ENCODE results near the gene GPATCH8.
"Not testable (repeated sequence)": the region's sequence is repeated elsewhere in the genome, so short reads cannot be mapped to it uniquely, and the experiment has no call there.

The GPATCH8 gene

DNA sequence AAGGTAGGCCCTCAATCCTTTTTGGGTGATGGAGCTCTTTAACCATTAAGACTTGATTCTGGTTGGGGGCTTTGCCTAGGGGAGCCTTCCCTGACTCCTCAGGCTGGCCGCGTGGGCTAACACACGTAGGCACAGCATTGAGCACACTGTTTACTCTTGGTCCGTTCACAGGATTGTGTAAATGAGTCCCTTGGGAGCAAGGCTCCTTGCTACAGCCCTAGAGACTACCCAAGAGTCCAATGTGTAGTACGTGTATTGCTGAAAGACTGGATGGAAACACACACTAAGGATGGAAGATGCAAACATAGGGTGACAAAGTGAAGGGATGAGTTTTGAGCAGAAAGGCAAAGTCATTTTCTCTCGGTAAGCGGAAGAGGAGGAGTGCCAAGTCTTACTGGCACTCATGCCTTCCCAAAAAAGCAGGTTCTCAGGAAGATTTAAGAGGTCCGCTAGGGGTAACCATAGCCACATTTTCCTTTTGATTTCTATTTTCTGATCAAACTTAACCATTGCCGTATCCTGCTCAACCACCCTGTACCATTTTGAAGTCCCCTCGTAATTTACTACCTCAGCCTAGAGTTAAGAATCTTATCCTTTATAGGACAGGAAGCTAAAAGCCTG is 112.8 kb downstream of the GPATCH8 start:
- DNase-seq: no peak

DNA sequence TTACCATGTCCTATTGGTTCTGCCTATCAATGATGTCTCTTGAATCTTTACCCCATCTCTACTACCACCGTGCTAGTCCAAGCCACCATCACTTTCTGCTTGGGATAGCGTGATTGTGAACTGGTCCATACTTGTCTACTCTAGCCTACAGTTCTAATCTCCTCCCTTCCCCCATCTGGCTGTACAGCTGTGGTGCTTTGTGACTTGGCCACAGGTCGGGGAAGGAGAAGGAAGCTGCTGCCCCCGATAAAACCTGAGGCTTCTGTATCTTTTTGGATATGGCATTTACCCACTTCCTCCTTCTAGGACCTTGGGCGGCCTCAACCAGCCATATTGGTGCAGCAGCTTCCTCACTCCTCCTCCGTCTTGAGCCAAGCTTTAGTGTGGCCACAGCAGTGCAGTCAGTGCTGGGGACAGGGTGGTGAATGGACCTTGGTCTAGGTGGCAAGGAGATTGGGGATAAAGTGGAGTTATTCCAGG is 113.4 kb downstream of the GPATCH8 start:
- no peak for DNase-seq

DNA sequence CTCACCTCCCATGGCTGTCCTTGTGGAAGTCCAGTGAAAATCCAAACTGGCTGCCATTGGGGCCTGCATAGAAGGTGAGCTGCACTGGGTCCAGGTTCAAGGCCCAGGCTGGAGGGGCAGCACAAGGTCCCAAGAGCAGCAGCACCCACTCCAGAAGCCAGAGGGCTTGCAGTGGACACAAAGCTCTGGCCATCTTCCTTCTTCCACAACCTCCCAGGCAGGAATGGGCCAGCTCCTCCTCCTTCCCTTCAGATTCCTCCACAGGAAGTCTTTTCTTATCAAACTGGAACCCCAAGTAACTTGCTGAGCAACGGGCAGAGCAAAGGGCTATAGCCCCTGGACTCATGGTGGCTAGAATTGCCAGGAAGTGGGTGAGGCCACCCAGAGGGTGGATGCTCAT is 113.9 kb downstream of the GPATCH8 start, which contains the start of gene ITGA2B:
ITGA2B (minus strand) TSS at position 369 of the 400 bp plus-strand sequence; CDS start at position 193, 176 bp downstream.
- no peak for DNase-seq

DNA sequence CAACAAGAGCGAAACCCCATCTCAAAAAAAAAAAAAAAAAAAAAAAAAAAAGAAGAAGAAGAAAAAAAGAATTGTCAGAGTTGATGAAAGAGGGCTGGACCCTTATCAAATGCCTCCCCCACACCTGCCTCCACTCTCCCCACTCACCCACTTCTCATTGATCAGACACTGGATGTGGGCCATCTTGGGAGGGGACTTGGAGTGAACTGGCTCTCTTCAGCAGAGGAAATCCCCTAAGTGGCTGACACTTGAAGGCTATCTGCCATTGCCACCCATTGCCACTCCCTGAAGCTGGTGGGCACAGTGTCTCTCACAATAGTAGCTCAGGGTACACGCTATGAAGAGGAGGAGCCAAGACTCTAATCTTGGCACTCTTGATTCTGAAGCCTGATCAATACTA is 115.4 kb downstream of the GPATCH8 start:
- DNase-seq: no peak

DNA sequence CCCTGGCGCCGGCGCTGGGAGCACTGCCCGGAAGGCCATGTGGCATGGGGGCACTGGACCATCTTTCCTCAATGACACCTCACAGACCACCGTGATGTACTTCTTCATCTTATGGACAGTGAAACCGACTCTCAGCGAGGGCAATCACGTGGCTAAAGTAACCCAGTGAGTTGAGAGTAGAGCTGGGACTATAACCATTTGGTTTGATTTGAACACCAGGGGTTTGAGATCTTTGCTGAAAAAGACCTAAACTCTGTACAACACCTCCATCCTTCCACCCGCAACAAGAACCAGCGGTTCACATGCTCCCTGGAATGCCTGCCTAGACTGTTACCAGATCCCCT is 117.1 kb downstream of the GPATCH8 start:
- DNase-seq: no peak

DNA sequence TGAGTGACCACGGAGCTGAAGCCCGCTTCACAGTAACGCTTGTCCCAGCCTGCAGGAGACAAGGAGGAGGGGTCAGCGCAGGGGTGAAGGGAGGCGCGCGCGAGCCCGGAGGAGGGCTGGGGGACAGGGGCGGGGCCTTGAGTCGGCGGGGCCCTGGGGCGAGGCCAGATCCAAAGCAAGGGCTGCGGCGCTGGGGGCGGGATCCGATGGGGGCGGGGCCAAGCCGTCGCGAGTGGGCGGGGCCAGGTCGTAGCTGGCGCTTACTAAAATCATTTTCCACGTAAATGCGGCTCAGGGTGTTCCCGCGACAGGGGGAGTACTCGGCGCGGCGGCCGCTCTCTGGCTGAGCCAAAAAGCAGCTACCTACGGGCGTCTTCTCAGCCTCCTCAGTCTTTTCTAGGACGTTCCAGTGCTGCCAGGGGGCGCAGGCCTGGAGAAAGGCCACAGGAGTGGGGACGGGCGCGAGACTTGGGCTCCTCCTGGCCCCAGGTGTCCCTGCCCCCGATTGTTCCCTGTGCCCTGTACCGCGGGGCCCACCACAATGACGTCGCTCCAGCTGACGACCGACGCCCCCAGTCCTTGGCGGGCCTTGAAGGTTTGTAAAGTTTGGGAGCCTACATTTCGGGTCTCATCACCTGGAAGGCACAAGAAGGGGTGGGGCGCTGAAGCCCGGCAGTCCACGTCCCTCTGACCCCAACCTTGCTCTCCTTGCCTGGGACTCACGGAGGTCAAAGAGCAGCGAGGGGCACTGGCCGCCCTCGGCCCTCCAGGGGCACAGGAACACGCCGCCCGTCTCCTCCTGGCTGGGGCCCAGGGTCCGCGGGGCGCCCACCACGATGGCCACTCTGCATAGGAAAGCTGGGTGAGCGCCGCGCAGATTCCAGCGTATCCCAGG is 117.7 kb downstream of the GPATCH8 start:
- DNase-seq: peak; percentile 91

DNA sequence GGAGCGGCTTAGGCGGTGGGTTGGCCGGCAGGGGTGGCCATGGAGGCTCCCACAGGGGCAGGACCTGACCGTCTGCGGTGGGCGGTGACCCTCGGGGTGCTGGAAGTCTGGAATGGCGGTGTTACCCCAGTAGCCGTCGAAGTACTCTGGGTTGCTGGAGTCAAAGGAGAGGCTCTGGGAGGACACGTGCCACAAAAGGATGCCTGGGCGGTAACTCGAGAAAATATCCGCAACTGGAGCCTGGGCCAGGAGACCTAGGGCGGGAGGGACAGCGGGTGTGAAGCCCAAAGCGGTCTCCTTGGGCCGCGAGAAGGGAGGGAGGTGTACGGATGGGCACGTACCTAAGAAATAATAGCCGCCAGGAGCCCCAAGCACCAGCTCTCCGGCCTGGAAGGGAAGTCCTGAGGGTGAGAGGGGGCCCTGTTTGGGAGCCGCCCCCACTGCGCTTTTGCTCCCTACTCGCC is 118.4 kb downstream of the GPATCH8 start:
- DNase-seq: no peak

DNA sequence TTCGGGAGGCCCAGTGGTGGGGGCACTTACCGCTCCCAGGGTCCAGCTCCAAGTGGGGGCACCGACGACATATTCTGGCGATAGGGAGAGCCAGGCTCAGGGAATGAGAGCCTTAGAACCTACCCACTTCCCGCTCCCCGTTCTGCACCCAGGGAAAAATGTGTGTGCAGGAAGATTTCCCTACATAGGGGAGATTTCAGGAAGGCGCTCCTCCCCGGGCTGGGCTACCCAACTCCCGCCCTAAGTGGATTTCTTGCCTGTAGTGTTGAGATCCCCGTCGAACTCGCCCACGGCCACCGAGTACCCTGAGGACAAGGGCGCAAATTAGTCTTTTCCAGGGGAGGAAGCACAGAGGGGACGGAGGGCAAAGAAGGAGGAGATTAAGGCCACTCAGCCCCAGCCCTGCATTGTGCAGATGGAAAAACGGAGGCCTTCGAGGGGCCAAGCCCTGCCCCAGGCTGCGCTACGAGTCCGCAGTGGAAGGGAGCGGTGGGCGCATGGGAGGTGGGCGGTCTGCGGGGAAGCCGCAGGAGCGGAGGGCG is 118.9 kb downstream of the GPATCH8 start:
- no peak for DNase-seq

DNA sequence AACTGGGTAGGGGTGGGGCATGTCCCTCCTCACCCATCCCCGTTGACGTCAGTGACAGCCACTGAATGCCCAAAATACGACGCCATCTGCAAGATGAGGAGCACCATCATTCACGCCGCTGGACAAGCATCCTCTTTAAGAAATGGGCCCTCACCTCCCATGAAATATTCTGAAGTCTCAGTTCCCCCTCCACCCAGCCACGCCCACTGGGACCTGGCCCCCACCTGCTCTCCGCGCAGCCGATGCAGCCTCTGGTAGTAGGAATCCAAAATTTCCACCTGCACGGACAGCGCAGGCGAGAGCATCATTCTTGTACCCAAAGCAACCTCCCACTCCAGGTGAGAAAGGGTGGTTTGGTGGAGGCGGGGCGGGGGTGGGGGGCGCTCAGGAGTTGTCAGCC is 119.3 kb downstream of the GPATCH8 start:
- no peak for DNase-seq

DNA sequence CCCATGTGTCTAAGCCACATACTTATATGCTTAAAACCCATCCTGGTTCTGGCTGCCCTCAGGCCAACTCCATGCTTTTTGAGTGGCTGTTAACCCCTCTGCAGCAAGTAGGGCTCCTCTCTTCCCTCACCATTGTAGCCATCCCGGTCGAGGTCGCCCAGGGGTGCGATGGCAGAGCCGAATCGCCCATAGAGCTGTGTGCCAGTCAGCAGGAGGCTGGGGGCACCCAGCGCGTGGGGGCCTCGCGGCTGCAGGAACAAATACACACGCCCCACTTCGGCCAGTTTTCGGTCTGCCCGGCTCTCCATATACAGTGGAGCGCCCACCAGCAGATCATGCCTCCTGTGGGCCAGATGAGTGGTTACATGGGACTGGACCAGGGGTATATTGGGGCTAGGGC is 119.8 kb downstream of the GPATCH8 start:
- no peak for DNase-seq

DNA sequence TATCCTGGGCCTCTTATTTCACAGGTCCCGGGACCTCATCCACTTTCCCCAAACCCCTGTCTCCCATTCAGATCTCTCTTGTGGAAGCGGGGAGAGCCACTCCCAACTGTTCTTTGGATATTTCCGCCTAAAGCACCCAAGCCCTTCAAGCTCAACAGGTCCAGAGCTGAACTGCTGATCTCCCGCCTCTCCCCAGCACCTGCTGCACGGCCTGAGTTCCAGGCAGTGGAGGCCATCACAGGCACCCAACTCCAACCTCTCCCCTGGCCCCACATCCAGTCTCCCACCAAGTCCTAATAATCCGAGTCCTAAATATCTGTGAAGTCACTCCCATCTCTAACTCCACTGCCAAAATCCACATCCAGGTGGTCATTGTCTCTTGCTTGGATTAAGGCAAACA is 120.3 kb downstream of the GPATCH8 start:
- DNase-seq: no peak

DNA sequence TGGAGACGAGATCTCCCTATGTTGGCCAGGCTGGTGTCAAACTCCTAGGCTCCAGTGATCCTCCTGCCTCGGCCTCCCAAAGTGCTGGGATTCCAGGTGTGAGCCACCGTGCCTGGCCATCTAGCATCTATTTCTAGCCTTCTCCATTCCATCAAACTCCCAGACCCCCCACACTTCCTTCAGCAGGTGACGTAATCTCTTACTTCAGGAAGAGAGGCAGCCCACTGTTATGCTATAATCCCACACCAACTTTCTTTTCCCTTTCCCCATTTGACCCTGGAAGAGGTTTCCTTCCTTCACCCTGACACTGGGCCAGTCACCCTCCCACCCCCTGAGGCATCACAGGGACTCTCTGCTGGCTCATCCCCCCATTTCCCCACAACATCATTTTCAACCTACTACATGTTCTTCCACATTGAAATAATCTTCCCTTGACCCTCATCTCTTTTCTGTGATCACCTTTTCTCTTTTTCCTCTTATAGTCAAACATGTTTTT is 121.3 kb downstream of the GPATCH8 start:
- DNase-seq: no peak

DNA sequence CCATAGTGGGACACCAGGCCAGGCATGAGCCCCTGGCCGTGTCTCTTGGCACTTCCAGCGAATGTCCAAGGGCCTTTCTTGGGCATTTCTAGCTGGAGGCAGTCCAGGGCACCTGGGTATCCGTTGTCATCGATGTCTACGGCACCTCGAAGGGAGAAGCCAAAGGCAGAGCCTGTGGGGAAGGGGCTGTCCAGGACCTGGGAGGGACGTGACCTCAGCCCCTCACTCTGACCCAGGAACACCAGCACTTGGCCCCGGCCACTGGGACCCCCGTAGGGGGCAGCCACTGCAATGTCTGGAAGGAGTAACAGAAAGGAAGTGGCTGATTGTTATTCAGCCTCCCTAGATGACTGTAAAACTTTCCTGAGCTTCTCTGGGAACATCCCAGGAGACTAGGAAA is 122.4 kb downstream of the GPATCH8 start:
- DNase-seq: no peak

DNA sequence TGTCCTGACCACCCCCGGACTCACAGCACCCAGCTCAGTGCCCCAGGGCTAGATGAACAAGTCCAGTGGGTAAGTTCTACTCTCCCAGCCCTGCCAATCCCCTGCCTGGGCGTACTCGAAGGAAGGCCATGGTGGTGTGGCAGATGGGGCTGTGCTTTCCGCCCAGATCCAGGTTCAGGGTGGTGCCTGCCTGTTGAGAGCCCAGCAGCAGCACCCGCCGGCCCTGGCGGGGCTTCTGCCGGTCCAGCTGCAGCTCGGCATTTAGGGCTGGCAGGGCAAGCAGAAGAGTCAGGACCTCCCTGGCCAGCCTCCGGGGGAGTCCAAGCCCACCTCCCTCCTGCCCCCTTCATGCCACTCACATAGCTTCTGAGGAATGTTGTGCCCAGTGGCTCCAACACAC is 123.3 kb downstream of the GPATCH8 start:
- DNase-seq: no peak

DNA sequence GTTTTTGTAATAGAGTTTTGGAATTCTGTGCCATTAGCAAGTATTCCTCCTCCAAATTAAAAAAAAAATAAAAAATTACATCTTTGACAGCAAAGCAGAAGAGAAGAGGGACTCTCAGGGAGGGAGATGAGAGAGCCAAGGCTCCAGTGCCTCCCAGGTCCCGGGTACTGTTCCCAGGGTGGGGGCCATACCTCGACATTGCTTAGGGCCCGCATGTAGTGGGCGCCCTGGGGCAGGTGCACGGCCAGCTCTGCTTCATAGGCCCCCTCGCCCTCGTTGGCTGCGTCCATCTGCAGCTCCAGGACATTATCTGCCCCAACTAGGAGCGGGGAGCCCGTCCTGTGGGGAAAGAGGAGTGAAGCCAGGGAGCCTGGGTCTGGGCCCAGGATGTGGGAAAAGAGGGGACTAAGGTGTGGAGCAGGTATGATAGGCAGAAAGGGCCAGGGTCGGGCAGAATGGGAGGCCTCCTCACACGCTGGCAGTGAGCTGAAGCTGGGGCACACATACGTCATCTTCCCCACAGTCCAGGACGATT is 125.0 kb downstream of the GPATCH8 start:
- no peak for DNase-seq

DNA sequence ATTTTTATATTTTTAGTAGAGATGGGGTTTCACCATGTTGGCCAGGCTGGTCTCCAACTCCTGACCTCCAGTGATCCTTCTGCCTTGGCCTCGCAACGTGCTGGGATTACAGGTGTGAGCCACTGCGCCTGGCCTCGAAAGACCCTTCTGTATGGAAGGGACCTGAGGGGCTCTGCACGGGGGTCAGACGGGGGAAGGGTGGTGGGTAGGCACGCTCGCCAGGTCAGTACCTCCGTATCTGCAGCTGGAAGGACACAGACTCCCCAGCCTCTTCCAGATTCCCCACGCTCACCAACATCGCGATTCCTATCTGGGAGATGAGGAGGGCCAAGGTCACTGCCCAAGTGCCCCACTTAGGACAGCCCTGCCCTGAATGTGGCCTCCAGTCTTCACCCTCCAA is 126.4 kb downstream of the GPATCH8 start:
- DNase-seq: no peak

DNA sequence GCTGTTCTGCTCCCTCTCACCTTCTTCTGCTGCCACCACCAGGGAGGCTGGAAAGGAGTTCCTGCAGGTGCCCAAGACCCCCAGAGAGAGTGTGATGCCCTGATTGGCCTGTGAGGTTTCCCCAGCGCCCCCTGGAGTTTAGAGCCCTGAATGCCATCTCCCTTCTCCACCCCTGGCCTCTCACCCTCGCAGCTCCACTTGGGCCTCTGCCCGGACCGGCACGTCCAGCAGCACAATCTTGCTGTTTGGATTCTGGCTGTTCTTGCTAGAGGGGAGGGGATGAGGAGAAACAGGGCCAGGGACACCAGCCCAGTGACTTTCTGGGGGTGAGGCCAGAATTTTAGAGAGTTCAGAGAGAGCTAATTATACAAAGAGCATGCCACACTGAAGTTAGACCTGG is 127.1 kb downstream of the GPATCH8 start:
- no peak for DNase-seq

DNA sequence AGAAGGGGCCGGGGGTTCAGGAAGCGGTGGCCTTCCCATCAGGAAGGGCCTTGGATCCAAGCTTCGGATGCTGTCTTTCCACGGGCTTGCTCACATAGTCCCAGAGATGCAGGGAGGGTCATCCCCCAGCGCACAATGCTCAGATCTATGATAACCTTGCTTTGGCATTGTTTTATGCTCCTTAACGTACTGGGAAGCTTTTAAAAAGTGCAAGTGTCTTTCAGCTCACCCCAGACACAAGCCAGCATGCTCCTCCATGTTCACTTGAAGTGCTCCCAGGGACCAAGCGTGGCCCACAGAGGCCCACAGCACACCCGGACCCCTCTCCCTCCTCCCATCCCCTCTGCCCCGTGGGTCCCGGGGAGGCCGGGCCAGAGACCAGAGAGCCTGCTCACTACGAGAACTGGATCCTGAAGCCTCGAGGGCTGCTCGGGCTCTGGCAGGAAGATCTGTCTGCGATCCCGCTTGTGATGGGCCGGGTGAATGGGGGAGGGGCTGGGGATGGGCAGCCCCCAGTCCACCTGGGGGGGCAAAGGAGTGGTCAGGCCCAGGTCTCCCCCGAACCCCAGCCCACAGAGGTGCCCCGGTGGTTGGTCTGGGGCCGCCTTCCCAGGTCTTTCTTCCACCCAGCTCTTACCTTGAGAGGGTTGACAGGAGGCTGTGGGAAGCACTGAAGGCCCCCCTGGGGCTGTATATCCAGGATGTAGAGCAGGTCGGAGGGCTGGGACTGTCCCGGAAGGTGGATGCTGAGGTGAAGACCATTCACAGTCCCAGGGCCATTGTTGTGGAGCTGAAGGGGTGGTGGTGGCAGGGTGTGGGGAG is 127.8 kb downstream of the GPATCH8 start:
- DNase-seq: no peak

DNA sequence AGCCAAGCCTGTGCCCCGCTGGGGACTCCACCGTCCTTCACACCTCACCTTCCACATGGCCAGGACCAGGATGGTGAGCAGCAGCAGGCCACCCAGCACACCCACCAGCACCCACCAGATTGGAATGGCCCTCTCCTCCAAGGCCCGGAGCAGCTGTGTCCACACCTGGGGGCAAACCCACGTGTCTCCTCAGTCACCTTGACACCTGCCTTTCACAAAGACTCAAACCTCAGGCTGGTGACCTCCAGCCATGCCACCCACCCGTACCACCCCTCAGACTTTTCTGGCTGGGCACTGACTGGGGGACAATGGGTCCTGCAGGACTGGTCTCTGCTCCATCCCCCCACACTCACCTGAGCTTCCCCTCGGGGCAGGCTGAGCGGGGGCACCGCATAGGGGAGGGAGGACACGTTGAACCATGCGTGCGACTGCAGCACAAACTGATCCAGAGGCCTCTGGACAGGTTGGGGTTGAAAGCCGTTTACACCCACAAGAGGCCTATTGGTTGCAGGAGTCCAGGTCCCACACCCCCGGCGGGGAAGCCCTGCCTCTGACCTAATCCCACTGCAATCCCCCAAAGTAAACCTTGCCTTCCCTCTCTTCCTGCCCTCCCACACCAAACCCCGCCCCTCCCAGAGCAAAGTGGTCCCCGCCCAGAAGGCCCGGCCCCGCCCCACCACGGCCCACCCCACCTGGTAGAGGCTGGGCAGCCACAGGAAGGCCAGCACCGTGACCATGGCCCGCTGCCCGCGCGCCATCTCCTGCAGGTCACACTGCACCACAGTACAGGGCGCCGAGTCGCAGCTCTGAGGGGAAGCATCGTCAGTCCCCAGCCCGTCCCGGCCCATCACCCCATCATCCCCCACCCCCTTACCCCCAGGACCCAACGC is 128.7 kb downstream of the GPATCH8 start:
- DNase-seq: no peak

DNA sequence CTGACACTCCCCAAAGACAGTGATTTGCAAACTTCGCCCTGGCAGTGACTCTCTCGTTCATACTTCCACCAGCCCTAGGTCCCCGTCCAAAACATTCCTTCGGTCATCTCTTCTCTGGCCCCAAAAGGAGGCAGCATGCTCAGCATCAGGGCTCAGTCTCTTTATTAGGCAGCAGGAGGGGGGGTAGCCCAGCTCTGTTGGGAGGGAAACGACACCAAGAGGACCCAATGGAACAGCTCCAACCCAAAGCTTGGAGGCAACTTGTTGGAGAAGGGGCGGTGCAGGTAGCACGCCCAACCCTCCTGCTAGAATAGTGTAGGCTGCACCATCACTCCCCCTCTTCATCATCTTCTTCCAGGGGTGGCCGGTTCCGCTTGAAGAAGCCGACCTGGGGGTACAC is 131.2 kb downstream of the GPATCH8 start:
- DNase-seq: no peak

DNA sequence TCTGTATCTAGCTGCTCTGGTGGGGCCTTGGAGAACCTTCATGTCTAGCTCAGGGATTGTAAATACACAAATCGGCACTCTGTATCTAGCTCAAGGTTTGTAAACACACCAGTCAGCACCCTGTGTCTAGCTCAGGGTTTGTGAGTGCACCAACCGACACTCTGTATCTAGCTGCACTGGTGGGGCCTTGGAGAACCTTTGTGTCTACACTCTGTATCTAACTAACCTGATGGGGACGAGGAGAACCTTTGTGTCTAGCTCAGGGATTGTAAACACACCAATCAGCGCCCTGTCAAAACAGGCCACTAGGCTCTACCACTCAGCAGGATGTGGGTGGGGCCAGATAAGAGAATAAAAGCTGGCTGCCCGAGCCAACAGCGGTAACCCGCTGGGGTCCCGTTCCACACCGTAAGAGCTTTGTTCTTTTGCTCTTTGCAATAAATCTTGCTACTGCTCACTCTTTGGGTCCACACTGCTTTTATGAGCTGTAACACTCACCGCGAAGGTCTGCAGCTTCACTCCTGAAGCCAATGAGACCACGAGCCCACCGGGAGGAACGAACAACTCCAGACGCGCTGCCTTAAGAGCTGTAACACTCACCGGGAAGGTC is 133.7 kb downstream of the GPATCH8 start:
- not testable (repeated sequence) for DNase-seq
